Immature natural killer cell (primary cell): ENCODE results near the gene TMEM191B. TPM values are rescaled to one million over a fixed set of nuclear protein-coding genes. Genes with fewer than 3 reads are reported as not detected.
"Not testable (repeated sequence)": the region's sequence is repeated elsewhere in the genome, so short reads cannot be mapped to it uniquely, and the experiment has no call there.

Experiments used
- DNase-seq, 3 donors: peaks; one replicate each; pipeline ENCODE4 v3.0.0; 2022; ENCODE audit warnings: mixed read lengths in 1 of 3
- H3K27ac Mint-ChIP-seq, 6 donors: one replicate each; pipeline ENCODE4 v1.8.0; 2020; ENCODE audit warnings: mixed read lengths in 6 of 6, mild to moderate bottlenecking in 5 of 6, inconsistent platforms in 4 of 6, moderate library complexity in 3 of 6
- H3K27me3 Mint-ChIP-seq, 3 donors: one replicate each; pipeline ENCODE4 v1.8.0; 2020 to 2021; ENCODE audit warnings: low read depth in 3 of 3, mild to moderate bottlenecking in 3 of 3, mixed read lengths in 3 of 3, moderate library complexity in 3 of 3, inconsistent platforms in 1 of 3
- H3K36me3 Mint-ChIP-seq, 3 donors: one replicate each; pipeline ENCODE4 v1.8.0; 2020; ENCODE audit warnings: mixed read lengths in 3 of 3, inconsistent platforms in 2 of 3, mild to moderate bottlenecking in 2 of 3
- H3K4me1 Mint-ChIP-seq, 2 donors: one replicate each; pipeline ENCODE4 v1.8.0; 2020; ENCODE audit warnings: inconsistent platforms in 2 of 2, mild to moderate bottlenecking in 2 of 2, mixed read lengths in 2 of 2, moderate library complexity in 1 of 2
- H3K4me3 Mint-ChIP-seq, 5 donors: one replicate each; pipeline ENCODE4 v1.8.0; 2020; ENCODE audit warnings: mild to moderate bottlenecking in 5 of 5, mixed read lengths in 5 of 5, inconsistent platforms in 3 of 5, moderate library complexity in 3 of 5
- H3K9me3 Mint-ChIP-seq, 6 donors: one replicate each; pipeline ENCODE4 v1.8.0; 2020; ENCODE audit warnings: mild to moderate bottlenecking in 6 of 6, mixed read lengths in 6 of 6, inconsistent platforms in 4 of 6, moderate library complexity in 3 of 6
- polyA plus RNA-seq, 3 donors: library from polyadenylated mRNA; unstranded; fragments of 300-500 nt; fragmentation: Illumina TruSeq; gene quantifications; one replicate each; pipeline ENCODE4 v1.2.3, GENCODE V29; 2021

TMEM191B gene
- polyA plus RNA-seq, 3 donors from 2014 or later = 1.5 to 4.9 (median 1.7) TPM

DNA sequence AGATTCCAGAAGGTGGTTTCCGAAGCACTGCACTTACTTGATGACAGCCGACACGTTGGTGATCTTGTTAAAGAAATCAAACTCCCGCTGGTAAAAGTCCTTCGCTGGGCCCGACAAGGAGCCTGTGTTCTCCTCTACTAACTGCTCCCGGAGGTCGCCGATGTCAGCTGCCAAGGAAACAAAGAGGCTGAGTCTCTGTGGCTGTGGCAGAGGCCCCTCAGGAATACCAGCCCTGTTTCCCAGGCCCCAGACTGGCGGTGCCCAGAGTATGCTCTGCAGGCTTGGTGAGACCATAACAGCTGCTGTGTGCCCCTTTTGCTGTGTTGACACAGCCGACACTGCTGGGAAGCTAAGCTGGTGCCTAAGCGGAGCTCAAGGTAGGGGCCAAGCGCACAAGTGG is 17.0 kb downstream of the TMEM191B start:
- H3K4me3 Mint-ChIP-seq, H3K27me3 Mint-ChIP-seq, H3K4me1 Mint-ChIP-seq, H3K27ac Mint-ChIP-seq, H3K36me3 Mint-ChIP-seq, H3K9me3 Mint-ChIP-seq, DNase-seq: not testable (repeated sequence)

DNA sequence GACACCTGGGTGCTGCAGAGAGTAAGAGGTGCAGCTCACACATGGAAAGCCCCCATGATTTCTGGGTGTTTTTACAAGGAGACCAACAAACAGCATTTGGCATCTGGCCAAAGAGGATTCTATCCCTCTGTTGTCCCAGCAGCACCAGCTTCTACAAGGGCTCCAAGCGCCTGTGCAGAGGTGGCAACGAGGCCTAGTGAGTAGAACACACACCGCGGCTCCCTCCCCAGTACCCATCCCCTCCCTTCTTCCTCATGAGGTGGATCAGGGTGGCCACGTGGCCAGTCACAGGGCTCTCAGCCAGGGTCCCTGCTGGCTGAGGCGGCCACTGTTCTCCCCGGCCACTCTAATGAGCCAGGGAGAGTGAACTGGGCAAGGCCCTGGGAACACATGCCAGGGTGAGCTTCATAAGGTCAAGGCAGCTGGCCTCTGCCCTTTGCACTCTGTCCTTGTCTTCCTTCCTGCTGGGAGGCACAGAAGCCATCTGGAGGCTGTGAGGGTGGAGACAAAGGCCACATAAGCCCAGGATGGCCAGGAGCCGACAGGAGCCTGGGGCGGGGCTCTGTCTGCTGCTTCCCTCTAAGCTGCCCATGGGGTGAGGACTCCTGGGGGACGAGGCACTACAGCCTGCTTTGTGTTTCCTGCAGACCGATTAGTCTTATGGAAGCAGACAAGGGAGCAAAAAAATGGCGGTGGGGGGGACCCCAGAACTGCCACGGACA is 22.0 kb downstream of the TMEM191B start:
- H3K4me3 Mint-ChIP-seq, DNase-seq, H3K27me3 Mint-ChIP-seq, H3K4me1 Mint-ChIP-seq, H3K27ac Mint-ChIP-seq, H3K9me3 Mint-ChIP-seq, H3K36me3 Mint-ChIP-seq: not testable (repeated sequence)

DNA sequence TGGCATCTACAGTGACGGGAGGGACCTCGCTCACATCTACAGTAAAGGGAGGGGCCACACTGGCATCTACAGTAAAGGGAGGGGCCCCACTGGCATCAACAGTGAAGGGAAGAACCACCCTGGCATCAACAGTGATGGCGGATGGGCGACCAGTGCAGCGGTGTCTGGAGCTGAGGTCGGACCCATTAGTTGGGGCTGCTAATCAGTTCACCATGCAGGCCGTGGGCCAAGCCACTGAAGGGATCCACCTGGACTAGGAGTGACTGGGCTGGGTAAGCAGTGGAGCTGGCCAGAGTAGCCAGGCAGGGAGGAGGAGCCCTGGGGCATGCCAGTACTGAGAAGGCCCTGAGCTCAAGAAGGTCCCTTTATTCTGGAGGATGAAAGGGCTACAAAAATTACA is 23.4 kb downstream of the TMEM191B start:
- H3K4me1 Mint-ChIP-seq, H3K36me3 Mint-ChIP-seq, H3K27ac Mint-ChIP-seq: not testable (repeated sequence)

DNA sequence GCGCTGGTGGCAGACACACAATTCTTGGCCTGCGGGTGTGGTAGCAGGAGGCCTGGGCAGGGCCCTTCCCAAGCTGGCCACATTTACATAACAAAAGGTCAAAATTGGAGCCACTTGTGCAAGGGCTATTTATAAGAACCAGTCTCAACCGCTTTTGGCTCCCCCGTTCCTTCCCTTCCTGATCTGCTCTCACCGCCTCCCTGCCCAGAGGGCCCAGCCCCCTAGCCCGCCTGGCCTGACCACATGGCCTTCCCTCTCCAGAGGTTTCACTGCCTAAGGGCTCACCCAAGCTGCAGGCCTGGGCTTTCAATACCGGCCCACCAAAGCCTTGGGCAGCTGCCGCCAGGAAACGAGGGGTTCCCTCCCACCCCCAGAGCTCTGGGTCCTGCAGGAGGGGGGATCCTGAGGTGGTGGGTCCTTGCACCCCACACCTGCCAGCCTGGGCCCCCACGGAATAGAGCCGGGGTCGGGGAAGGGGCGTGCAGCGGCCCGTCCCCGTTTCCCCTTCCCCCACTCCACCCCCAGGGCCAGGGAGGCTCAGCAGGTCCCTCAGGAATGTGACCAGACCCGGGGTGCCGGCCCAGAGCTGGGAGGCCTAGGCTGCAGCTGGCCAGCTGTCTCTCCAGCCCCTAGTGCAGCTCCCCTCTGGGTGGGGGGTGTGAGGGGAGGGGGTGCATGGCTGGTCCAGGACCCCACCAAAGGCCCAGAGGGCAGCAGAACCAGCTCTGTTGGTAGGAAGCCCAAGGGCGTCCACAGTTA is 25.4 kb downstream of the TMEM191B start:
- not testable (repeated sequence) for H3K4me1 Mint-ChIP-seq, H3K9me3 Mint-ChIP-seq, H3K27ac Mint-ChIP-seq, DNase-seq, H3K27me3 Mint-ChIP-seq, H3K4me3 Mint-ChIP-seq, H3K36me3 Mint-ChIP-seq

More for the DNA sequence above, 23.4 kb downstream of the TMEM191B start:
- not testable (repeated sequence) for H3K4me3 Mint-ChIP-seq, H3K9me3 Mint-ChIP-seq, DNase-seq, H3K27me3 Mint-ChIP-seq

DNA sequence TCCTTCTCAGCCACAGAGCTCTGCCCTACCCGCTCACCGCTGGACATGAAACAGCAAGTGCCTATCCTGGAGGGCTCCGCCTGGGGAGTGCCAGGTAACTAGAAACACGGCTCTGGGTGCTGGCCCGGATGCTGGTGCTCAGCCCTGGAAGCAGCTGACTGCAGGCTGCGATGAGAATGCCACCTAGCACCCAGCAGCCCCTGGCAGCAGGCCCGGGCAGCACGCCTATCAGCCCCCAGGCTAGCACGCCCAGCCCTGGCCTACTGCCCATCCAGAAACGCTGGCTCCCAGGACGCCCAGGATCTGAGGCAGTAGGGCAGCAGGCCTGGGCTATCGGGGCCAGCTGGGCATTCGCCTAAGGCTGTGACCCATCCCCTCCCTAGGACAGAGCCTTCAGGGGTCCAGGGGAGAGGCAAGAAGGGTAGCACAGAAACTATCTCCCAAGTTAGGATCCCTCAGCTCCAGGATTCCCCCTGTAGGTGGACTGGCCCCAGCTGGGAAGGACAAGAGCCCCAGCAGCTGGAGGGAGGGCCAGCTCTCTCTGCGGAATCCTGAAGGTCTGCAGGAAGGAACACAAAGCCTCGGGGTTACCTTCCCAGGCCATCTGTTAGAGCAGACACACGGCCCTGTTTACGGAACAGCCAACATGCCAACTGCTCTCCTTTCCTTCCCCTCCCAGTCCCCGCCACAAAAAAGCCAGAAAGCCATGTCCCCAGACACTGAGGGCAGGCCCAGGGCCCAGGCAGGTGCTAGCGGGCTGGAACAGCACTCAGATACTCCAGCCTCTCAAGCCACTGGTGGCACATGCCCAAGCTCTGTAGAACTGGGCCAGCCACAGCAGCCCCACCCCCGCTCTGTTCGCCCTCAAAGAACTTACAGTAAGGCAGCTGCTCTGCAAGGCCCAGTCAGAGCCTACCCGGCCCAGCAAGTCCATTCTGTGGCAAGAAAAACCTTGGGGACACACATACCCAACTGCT is 27.0 kb downstream of the TMEM191B start:
- not testable (repeated sequence) for H3K27ac Mint-ChIP-seq, H3K36me3 Mint-ChIP-seq, H3K27me3 Mint-ChIP-seq, DNase-seq, H3K9me3 Mint-ChIP-seq, H3K4me3 Mint-ChIP-seq, H3K4me1 Mint-ChIP-seq

DNA sequence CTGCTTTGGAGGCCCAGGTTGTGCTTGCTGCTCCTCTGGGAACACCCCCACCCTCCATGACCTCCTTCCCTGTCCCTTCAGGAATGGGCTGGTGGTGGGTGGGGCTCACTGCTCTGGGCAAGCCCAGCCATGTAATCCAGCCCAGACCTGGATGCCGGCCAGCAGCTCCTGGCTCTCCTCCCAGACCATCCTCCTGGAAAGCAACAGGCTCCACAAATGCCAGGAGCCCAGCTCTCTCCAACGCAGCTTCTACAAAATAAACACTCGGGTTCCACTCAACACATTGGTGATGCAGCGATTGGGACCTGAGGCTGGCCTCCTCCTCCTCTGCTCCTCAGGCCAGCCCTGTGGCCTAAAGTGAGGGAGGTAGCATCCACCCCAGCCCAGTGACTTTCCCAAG is 30.9 kb downstream of the TMEM191B start:
- not testable (repeated sequence) for H3K36me3 Mint-ChIP-seq, H3K4me3 Mint-ChIP-seq, H3K4me1 Mint-ChIP-seq, DNase-seq, H3K27me3 Mint-ChIP-seq, H3K27ac Mint-ChIP-seq, H3K9me3 Mint-ChIP-seq

DNA sequence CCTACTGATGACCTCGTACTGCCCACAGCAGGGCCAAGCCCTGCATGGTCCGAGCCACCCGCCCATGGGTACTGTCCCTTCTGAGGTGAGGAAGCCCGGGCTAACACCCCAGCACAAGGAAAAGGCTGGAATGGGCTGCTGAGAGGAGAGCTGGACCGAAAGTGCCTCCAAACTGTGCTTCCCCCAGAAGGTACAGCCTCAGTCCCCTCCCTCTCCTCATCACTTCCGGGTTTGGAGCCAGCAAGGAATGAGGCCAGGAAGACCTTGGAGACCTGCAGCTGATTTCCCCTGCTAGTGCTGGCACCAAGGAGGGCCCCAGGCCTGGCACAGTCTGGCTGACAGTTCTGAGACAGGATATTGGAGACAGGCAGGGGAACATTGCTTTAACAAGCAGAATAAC is 31.3 kb downstream of the TMEM191B start:
- H3K27ac Mint-ChIP-seq, H3K4me3 Mint-ChIP-seq, H3K4me1 Mint-ChIP-seq, H3K27me3 Mint-ChIP-seq, H3K9me3 Mint-ChIP-seq, H3K36me3 Mint-ChIP-seq, DNase-seq: not testable (repeated sequence)

DNA sequence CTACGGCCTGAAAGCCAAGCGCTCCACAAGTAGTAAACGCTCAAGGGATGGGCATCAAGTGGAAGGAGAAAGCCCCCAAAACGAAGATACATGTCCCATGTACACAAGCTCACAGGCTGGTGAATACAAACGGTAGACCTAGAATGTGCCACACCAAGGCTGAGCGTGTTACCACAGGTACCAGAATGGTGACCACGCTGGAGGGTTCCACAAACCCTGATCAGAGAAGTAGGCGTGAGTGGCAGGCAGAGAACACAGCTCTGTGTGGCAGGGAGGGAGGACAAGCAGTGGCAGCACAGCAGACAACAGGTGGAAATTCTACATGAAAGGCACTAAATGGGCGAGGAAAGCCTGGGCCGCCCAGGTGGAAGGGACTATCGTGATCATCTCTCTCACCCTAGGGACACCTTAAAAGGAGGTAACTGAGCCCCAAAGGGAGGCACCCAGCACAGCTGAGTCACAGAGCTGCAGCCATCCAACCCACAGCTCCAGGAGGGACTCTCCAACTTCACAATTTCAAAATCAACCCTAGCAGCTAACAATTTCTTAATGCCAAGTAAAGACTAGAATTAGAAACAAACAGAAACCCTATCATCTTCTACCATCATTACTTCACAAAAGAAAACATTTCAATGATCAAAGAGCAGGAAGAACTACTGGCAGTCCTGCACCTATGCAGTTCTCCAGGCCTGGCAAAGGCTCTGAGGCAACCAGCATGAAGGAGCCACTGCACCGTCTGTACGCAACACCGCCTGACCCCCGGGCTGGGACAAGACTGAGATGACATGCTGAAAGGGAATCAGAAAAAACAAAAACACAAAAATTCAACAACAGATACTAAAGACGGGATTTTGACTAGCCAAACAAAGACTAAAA is 32.7 kb downstream of the TMEM191B start:
- not testable (repeated sequence) for H3K4me1 Mint-ChIP-seq, H3K4me3 Mint-ChIP-seq, H3K27me3 Mint-ChIP-seq, H3K9me3 Mint-ChIP-seq, H3K27ac Mint-ChIP-seq, H3K36me3 Mint-ChIP-seq, DNase-seq

DNA sequence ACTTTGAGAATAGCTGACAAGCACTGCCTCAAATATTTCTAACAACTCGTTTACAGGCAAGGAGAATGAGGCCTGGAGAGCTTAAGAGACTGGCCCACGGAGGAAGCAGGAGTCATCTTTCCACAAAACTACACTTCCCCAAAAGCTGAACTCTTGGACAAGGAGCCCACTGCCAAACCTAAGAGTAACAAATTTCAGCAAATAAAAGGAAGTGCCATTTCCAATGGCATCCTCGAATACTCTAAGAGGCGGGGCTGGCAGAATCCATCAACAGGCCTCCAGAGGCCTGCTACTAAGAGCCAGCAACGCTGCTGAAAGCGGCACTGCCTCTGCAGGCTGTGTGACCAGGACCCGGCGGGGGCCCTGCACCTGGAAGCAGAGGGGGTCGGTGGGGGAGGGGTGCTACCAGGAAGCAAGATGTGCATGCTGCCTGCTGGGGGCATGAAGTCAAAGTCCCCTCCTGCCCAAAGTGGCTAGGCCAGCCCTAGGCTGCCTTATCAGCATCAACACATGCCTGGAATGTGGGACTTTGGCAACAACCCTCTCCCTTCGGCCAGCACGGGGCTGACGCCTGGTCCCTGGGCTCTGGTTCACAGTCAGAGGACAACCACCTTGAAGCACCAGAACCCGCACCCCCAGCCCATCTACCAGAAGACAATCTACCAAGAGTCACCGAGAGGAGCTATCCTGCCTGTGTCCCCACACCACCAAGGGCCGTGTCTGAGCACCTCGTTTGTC is 43.1 kb downstream of the TMEM191B start:
- H3K9me3 Mint-ChIP-seq, H3K4me3 Mint-ChIP-seq, H3K27ac Mint-ChIP-seq, DNase-seq, H3K4me1 Mint-ChIP-seq, H3K27me3 Mint-ChIP-seq, H3K36me3 Mint-ChIP-seq: not testable (repeated sequence)

DNA sequence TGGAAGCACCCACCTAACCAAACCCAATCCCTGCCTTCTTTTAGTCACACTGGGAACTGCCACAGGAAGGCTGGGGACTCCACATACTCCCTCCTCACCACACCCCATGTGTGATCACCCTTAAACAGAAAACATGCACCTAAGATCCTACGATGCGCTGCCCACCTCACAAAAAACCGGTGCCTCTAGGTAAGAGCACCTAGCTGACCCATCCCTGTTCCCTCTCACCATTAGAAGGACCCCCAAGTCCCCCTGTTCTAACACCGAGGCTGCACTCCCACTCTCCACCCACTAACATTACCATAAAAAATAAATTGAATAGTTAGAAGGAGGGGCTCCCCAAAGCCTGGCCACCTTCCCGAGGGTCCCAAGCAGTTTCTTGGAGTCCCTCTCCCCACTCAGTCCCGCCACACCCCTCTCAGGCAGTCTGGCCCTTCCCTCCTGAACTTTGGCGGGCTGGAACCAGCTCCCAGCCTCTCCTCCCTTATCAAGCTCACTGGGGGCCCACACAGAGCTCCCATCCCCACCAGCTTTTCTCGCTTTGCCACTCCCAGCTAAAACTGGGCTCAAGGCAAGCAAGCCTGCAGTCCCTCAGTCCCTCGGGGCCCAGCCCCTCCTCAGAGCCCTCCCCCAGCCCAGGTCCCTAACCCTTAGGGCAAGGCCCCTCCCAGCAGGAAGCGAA is 46.0 kb downstream of the TMEM191B start:
- H3K27me3 Mint-ChIP-seq, H3K27ac Mint-ChIP-seq, H3K4me3 Mint-ChIP-seq, H3K9me3 Mint-ChIP-seq, H3K4me1 Mint-ChIP-seq, DNase-seq, H3K36me3 Mint-ChIP-seq: not testable (repeated sequence)

DNA sequence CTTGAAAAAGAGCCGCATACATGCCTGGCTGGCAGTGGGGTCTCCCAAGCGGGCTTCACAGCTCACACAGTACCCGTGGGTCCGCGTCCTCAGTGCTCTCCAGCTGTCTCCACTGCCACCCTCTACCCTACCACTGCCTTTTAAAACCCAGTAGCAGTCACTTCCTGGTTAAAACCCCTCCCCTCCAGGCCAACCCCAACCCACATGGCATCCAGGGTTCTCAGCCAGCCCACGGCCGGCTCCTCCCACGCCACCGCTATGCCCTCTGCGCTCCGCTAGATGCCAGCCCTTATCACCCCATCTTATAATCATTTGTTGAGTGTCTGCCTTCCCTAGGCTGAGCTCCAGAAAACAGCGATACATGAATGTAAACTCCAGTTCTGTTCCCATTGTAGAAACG is 47.0 kb downstream of the TMEM191B start:
- not testable (repeated sequence) for DNase-seq, H3K36me3 Mint-ChIP-seq, H3K27ac Mint-ChIP-seq, H3K27me3 Mint-ChIP-seq, H3K4me3 Mint-ChIP-seq, H3K4me1 Mint-ChIP-seq, H3K9me3 Mint-ChIP-seq

DNA sequence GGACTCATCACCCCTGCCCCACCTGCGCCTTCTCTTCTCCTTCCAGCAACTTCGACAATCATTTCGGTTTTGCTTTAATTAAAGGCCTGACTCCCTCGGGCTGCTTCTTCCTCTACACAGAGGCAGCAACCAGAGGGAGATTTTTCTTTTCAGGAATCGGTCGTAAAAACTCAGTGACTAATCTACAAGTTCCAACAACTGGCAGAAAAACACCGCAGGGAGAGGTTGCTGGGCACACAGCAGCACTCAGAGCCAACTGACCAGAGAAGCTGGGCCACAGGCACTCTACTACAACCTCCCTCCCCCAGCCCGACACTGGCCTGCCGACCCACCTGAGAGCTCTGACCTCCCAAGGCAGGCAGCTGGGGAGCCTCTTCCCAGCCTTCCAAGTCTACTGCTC is 48.1 kb downstream of the TMEM191B start:
- H3K27ac Mint-ChIP-seq, H3K9me3 Mint-ChIP-seq, H3K27me3 Mint-ChIP-seq, DNase-seq, H3K36me3 Mint-ChIP-seq, H3K4me3 Mint-ChIP-seq, H3K4me1 Mint-ChIP-seq: not testable (repeated sequence)
